H1 (cell line): ENCODE measurements around the gene FPGS. TPM values are rescaled to one million over a fixed set of nuclear protein-coding genes. Genes with fewer than 3 reads are reported as not detected.

Experiments used
- CEBPB ChIP-seq: IDR thresholded peaks from 2 replicates; pipeline ENCODE4 v1.6.1; 2012; ENCODE audit warnings: low read depth, low read length
- HDAC2 ChIP-seq, 2 experiments: fragments of 300-600 bp in 1 of 2; sonication (generic) in 1 of 2; IDR thresholded peaks; 2 replicates each; pipeline ENCODE4 v1.6.1; 2011 to 2012; ENCODE audit warnings: low read depth in 2 of 2, low read length in 2 of 2, mild to moderate bottlenecking in 2 of 2, moderate library complexity in 2 of 2, borderline replicate concordance in 1 of 2, inconsistent platforms in 1 of 2
- HDAC6 ChIP-seq: IDR thresholded peaks from one replicate; pipeline ENCODE4 v1.7.1; 2012; ENCODE audit warnings: low read depth, mild to moderate bottlenecking, inconsistent platforms, low read length, moderate library complexity
- MAFK ChIP-seq: IDR thresholded peaks from 2 replicates; pipeline ENCODE4 v1.6.1; 2012; ENCODE audit warnings: low read depth, mild to moderate bottlenecking, improper control_type of control experiment, low read length
- MAX ChIP-seq: IDR thresholded peaks from 2 replicates; pipeline ENCODE4 v1.6.1; 2012; ENCODE audit warnings: inconsistent platforms
- TBP ChIP-seq: IDR thresholded peaks from 2 replicates; pipeline ENCODE4 v1.6.1; 2011; ENCODE audit warnings: low read depth, low read length, improper control_type of control experiment
- polyA plus RNA-seq, 7 experiments: library from polyadenylated mRNA; depleted of rRNA in 3 of 7; stranded (reverse) in 5 of 7; unstranded in 2 of 7; fragments of >200 nt in 5 of 7; fragments of 200-250 nt in 2 of 7; gene quantifications; 1 replicate in 5 of 7; 2 replicates in 1 of 7; 4 replicates in 1 of 7; pipeline versions ENCODE4 v1.2.1 to v1.2.3, GENCODE V29; 2011 to 2013; ENCODE audit warnings: missing spikeins in 2 of 7, mixed read lengths in 2 of 7
- total RNA-seq: library from RNA; stranded (reverse); fragmentation: NEBNext Ultra II Directional; extraction: Animal tissue kit (Norgen Biotek cat#: 25700); gene quantifications from 2 replicates; pipeline ENCODE4 v1.2.1, GENCODE V29; 2021
- TF ChIP-seq, protein P1 (sequence below): IDR thresholded peaks from 2 replicates; pipeline ENCODE4 v1.6.1; 2012; ENCODE audit warnings: low read length, inconsistent platforms

FPGS gene
- total and polyA plus RNA-seq, 2 of the 8 experiments (the other 6 are each of a cell fraction or from before 2014, with no cell fraction given) = 62.4 to 83.0 TPM

DNA sequence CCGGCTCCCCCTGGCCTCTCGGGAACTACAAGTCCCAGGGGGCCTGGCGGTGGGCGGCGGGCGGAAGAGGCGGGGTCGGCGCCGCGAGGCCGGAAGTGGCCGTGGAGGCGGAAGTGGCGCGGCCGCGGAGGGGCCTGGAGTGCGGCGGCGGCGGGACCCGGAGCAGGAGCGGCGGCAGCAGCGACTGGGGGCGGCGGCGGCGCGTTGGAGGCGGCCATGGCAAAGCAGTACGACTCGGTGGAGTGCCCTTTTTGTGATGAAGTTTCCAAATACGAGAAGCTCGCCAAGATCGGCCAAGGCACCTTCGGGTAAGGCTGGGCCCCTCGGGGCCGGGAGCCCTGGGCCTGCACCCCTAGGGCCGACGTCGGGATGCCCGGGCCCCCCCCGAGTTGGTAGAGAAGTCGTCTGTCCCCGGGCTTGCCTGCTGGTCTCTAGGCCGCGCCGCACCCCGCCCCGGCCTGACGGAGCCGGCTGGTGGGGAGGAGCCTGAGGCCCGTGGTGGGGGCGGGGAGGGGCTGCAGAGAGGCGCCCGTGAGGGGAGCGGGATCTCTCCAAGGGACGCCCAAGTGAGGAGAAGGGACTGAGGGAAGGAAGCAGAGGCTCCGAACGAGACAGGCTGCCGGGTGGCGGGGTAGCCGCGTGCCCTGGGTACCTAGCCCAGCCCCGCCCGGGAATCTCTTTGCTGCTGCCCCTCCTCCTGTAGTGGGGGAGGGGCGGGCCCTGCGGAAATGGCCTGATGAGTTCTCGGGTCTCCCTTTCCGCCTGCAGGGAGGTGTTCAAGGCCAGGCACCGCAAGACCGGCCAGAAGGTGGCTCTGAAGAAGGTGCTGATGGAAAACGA, 16.5 kb upstream of the FPGS start, which contains the start of gene CDK9 (continued):
- TF ChIP-seq CEBPB (no peak), TBP (no peak), HDAC2 (IDR thresholded peaks at IDR 0.05; ENCODE audit: borderline replicate concordance in 1 of 2, low read depth in 2 of 2, low read length in 2 of 2) (peak in 1 of 2 experiments; percentile 64; a peak in 1 of 4 replicates), MAFK (no peak), HDAC6 (no peak), MAX (peak; percentile 72)
- TF ChIP-seq, protein P1, sequence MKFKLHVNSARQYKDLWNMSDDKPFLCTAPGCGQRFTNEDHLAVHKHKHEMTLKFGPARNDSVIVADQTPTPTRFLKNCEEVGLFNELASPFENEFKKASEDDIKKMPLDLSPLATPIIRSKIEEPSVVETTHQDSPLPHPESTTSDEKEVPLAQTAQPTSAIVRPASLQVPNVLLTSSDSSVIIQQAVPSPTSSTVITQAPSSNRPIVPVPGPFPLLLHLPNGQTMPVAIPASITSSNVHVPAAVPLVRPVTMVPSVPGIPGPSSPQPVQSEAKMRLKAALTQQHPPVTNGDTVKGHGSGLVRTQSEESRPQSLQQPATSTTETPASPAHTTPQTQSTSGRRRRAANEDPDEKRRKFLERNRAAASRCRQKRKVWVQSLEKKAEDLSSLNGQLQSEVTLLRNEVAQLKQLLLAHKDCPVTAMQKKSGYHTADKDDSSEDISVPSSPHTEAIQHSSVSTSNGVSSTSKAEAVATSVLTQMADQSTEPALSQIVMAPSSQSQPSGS = no peak
- TF ChIP-seq, all 59 proteins: peak for 16
